RWPE2 (cell line): ENCODE data around the gene AGBL4.

Source experiments
- ATAC-seq: fragments of 200-7000 bp; cut with Tn5 transposase; 3 replicates; pipeline ENCODE4 v1.9.1; 2021; ENCODE audit warnings: low read depth
- DNase-seq: peaks from one replicate; pipeline ENCODE4 v3.0.0-alpha.2; 2020; ENCODE audit warnings: low spot score
- H3K27ac ChIP-seq: fragments of 450-650 bp; 2 replicates; pipeline ENCODE4 v1.5.1; 2017; ENCODE audit warnings: mild to moderate bottlenecking; ENCODE audit not compliant: poor library complexity, severe bottlenecking
- H3K27me3 ChIP-seq: fragments of 250-450 bp; sonication (Bioruptor Pico); 2 replicates; pipeline ENCODE4 v1.5.1; 2021; ENCODE audit warnings: mild to moderate bottlenecking, moderate library complexity; ENCODE audit not compliant: insufficient read depth, poor library complexity, severe bottlenecking
- H3K36me3 ChIP-seq: fragments of 250-450 bp; sonication (Bioruptor Pico); 2 replicates; pipeline ENCODE4 v1.5.1; 2020; ENCODE audit warnings: low read depth, mild to moderate bottlenecking, moderate library complexity
- H3K4me1 ChIP-seq: fragments of 250-450 bp; sonication (Bioruptor Pico); 2 replicates; pipeline ENCODE4 v1.5.1; 2021; ENCODE audit warnings: mild to moderate bottlenecking, moderate library complexity; ENCODE audit not compliant: insufficient read depth, poor library complexity, severe bottlenecking
- H3K4me3 ChIP-seq: fragments of 250-450 bp; sonication (Bioruptor Pico); 2 replicates; pipeline ENCODE4 v1.5.1; 2021; ENCODE audit warnings: mild to moderate bottlenecking, moderate library complexity; ENCODE audit not compliant: severe bottlenecking
- H3K9me3 ChIP-seq: fragments of 250-450 bp; sonication (Bioruptor Pico); 2 replicates; pipeline ENCODE4 v1.5.1; 2021; ENCODE audit warnings: mild to moderate bottlenecking, moderate library complexity; ENCODE audit not compliant: severe bottlenecking
- TF ChIP-seq, protein P1 (sequence below): fragments of 450-650 bp; IDR thresholded peaks from one replicate; pipeline ENCODE4 v1.5.1; 2017; ENCODE audit warnings: mild to moderate bottlenecking, moderate library complexity; ENCODE audit not compliant: poor library complexity, severe bottlenecking

The AGBL4 gene

DNA sequence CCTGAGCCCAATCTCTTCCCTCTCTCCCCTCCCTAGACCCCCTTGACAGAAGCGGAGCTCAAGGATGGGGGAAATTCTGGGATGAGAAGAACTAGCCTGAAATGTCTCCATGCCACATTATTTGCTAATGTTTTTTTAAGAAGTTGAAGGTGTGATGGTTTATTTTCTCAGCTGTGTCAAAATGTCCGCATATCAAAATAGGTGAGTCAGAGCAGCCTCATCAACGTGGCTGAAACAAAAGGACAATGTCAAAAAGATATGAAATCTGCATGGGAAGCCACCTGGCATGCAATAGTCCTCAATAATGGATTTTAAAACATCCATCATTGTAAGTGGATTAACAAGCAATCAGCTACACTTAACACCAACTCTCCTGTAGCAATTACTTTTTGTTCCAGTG, 1348.5 kb downstream of the AGBL4 start:
- Histone ChIP-seq H3K27me3 (no peaks in the 10 kb centered on the region), H3K9me3 (no peaks in the 10 kb centered on the region), H3K4me3 (no peak overlapping the region), H3K36me3 (no peaks in the 10 kb centered on the region), H3K4me1 (no peaks in the 10 kb centered on the region), H3K27ac (no peak overlapping the region)
- TF ChIP-seq, protein P1, sequence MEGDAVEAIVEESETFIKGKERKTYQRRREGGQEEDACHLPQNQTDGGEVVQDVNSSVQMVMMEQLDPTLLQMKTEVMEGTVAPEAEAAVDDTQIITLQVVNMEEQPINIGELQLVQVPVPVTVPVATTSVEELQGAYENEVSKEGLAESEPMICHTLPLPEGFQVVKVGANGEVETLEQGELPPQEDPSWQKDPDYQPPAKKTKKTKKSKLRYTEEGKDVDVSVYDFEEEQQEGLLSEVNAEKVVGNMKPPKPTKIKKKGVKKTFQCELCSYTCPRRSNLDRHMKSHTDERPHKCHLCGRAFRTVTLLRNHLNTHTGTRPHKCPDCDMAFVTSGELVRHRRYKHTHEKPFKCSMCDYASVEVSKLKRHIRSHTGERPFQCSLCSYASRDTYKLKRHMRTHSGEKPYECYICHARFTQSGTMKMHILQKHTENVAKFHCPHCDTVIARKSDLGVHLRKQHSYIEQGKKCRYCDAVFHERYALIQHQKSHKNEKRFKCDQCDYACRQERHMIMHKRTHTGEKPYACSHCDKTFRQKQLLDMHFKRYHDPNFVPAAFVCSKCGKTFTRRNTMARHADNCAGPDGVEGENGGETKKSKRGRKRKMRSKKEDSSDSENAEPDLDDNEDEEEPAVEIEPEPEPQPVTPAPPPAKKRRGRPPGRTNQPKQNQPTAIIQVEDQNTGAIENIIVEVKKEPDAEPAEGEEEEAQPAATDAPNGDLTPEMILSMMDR: no peak
- no peak for ATAC-seq
- no peak for DNase-seq

DNA sequence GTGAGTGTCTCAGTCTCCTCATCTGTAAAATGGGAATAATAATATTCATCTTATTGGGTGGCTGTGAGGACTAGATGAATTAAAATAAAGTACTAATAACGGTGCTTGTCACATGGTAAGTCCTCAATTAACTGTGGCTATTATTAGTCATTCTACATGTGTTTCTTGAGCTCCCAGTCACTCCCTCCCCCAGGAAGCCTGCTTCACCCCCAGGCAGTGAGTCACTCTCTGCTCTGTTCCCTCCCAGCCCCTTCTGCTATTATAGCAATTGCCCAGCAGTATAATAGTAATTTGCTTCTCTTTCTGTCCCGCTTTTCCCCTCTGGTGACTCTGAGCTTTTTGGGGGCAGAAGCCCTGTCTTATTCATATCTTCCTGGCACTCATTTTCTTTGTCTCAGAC, 1349.1 kb downstream of the AGBL4 start:
- Histone ChIP-seq H3K9me3 (no peaks in the 10 kb centered on the region), H3K4me1 (no peaks in the 10 kb centered on the region), H3K27me3 (no peaks in the 10 kb centered on the region), H3K36me3 (no peaks in the 10 kb centered on the region), H3K27ac (no peak overlapping the region), H3K4me3 (no peak overlapping the region)
- no peak for DNase-seq
- TF ChIP-seq, protein P1: no peak
- peak; percentile 72; the same call in 2 of the 3 replicates for ATAC-seq

DNA sequence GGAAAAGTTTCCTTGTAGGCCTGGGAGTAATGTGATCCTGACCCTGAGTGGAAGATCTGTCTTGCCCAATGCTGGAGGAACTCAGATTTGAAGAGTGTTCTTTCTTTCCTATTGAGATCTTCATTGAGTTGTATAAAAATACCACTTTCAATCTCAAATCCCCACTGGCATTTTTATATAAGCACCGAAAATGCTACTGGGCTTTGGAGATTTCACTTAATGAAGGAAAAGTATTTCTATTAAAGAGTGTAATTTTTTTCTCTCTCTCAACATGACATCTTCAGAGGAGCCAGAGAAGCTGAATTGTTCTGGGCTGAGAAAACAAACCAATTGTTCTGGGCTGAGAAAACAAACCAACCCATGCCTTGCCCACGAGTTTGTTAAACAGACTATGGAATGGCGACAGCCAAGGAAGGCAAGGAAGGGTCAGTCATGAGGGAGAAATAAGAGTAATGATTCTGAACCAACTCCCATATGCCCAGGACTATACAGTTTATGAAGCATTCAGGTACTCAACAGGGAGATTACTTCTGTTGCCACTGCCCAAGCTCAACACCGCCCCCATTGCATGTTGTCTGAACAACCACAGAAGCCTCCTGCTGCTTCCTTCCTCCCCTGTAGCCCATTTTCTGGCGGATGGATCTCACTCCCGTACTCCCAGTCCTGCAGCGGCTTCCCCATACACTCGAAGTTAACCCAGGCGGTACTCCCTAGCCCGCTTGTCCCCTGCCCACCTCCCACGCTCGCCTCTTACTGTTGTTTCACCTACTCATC, 1350.2 kb downstream of the AGBL4 start:
- H3K36me3 ChIP-seq: no peaks in the 10 kb centered on the region
- no peaks in the 10 kb centered on the region for H3K4me1 ChIP-seq
- TF ChIP-seq, protein P1: no peak
- no peak overlapping the region for H3K4me3 ChIP-seq
- DNase-seq: no peak
- H3K27ac ChIP-seq: no peak overlapping the region
- H3K27me3 ChIP-seq: no peaks in the 10 kb centered on the region
- no peaks in the 10 kb centered on the region for H3K9me3 ChIP-seq
- ATAC-seq: no peak

DNA sequence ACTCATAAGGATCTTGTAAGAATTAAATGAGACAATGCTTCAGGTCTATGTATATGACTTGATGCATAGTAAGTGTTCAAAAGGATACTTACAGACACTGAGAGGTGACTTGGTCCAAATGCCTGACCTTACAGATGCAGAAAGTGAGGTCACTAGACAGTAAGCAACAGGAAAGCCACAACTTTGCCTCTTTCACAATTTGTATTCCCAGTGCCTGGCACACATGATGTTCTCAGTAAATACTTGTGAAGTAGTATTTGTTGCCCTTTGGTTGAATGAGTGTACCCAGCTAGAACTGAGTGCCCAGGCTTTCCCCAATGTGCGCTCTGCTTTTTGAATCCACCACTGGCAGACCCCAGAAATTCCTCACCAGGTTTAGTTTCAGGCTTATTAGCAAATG, 1352.2 kb downstream of the AGBL4 start:
- TF ChIP-seq, protein P1: no peak
- Histone ChIP-seq H3K36me3 (no peaks in the 10 kb centered on the region), H3K27ac (no peak overlapping the region), H3K9me3 (no peaks in the 10 kb centered on the region), H3K4me3 (no peak overlapping the region), H3K4me1 (no peaks in the 10 kb centered on the region), H3K27me3 (no peaks in the 10 kb centered on the region)
- ATAC-seq (no peak), DNase-seq (no peak)
